CD4-positive, alpha-beta T cell (primary cell): ENCODE measurements around the gene ADGRL3. TPM values are rescaled to one million over a fixed set of nuclear protein-coding genes. Genes with fewer than 3 reads are reported as not detected.

Source experiments
- ATAC-seq: fragments of 200-7000 bp; cut with Tn5 transposase; one replicate; pipeline ENCODE4 v1.10.0; 2022; ENCODE audit warnings: mild to moderate bottlenecking; ENCODE audit not compliant: poor library complexity
- CTCF ChIA-PET: fragments of 350-600 bp; sonication (Branson Sonifier 250); formaldehyde crosslinking; loops from one replicate; lab custom pipeline; 2021; ENCODE audit warnings: antibody characterized with exemption, inconsistent platforms; lab: Charles Lee
- POLR2A ChIA-PET: fragments of 350-600 bp; sonication (Branson Sonifier 250); formaldehyde crosslinking; loops from one replicate; lab custom pipeline; 2021; ENCODE audit warnings: antibody characterized with exemption, inconsistent platforms; lab: Charles Lee
- DNase-seq, 14 experiments: peaks; one replicate each; pipeline ENCODE4 v3.0.0-alpha.2; 2013 to 2020; ENCODE audit warnings: mixed read lengths in 2 of 14
- H3K27ac ChIP-seq, 2 donors: one replicate each; pipeline versions ENCODE4 v1.5.1 to v1.7.0; 2013; ENCODE audit warnings: low read length in 2 of 2, low read depth in 1 of 2, mild to moderate bottlenecking in 1 of 2
- H3K27me3 ChIP-seq, 2 experiments: 1 replicate in 1 of 2; 2 replicates in 1 of 2; pipeline versions ENCODE4 v1.6.1 to v1.7.0; 2013; ENCODE audit warnings: low read length in 2 of 2, control low read depth in 1 of 2, mild to moderate bottlenecking in 1 of 2, moderate library complexity in 1 of 2; ENCODE audit not compliant: insufficient read depth in 2 of 2, control insufficient read depth in 1 of 2
- H3K36me3 ChIP-seq: one replicate; pipeline ENCODE4 v1.6.1; 2013; ENCODE audit warnings: low read length, control low read depth; ENCODE audit not compliant: insufficient read depth
- H3K4me1 ChIP-seq: one replicate; pipeline ENCODE4 v1.6.1; 2013; ENCODE audit warnings: low read length, control low read depth; ENCODE audit not compliant: insufficient read depth
- H3K4me3 ChIP-seq: one replicate; pipeline ENCODE4 v1.5.1; 2013; ENCODE audit warnings: mild to moderate bottlenecking, low read length, moderate library complexity
- H3K9me3 ChIP-seq, 2 experiments: 1 replicate in 1 of 2; 2 replicates in 1 of 2; pipeline versions ENCODE4 v1.6.1 to v1.7.0; 2013; ENCODE audit warnings: low read length in 2 of 2, mild to moderate bottlenecking in 2 of 2, control low read depth in 1 of 2, moderate library complexity in 1 of 2; ENCODE audit not compliant: control insufficient read depth in 1 of 2, insufficient read depth in 1 of 2
- H3K27ac Mint-ChIP-seq: one replicate; pipeline ENCODE4 v1.8.0; 2020; ENCODE audit warnings: mixed read lengths
- H3K27me3 Mint-ChIP-seq: one replicate; pipeline ENCODE4 v1.8.0; 2021; ENCODE audit warnings: mixed read lengths
- H3K36me3 Mint-ChIP-seq: one replicate; pipeline ENCODE4 v1.8.0; 2021; ENCODE audit warnings: low read depth, mixed read lengths
- H3K4me1 Mint-ChIP-seq: one replicate; pipeline ENCODE4 v1.8.0; 2021; ENCODE audit warnings: low read depth, mixed read lengths
- H3K4me3 Mint-ChIP-seq: one replicate; pipeline ENCODE4 v1.8.0; 2020; ENCODE audit warnings: mild to moderate bottlenecking, mixed read lengths
- H3K9me3 Mint-ChIP-seq: one replicate; pipeline ENCODE4 v1.8.0; 2020; ENCODE audit warnings: mixed read lengths
- CTCF ChIP-seq: fragments of 200-600 bp; IDR thresholded peaks from one replicate; pipeline ENCODE4 v1.8.0; 2022; ENCODE audit warnings: antibody characterized with exemption, mild to moderate bottlenecking
- intact Hi-C, 2 experiments: fragments of 100-400 bp; cut with DNase I in 1 of 2; cut with micrococcal nuclease in 1 of 2; formaldehyde crosslinking; loops; one replicate each; pipeline versions ENCODE4 v1.15.1 to v1.9.0; 2023 to 2025; cut with DNase I, micrococcal nuclease
- total RNA-seq, 174 experiments: library from RNA in 2 of 174; stranded (reverse) in 2 of 174; gene quantifications; one replicate each; pipeline ENCODE4 v1.2.3 and lab custom pipeline; 2021 to 2026

The ADGRL3 gene
- total RNA-seq, 2 experiments from 2014 or later: not detected

- ATAC-seq: no peak
- no peak overlapping the region for H3K27ac Mint-ChIP-seq
Measured at GRCh38 chr4:61923179-61923578, 723.1 kb downstream of the ADGRL3 start.

GRCh38 chr4:61924131-61924530 lies 724.0 kb downstream of the ADGRL3 start:
- H3K27me3 ChIP-seq: no peaks in the 10 kb centered on the region
- Mint-ChIP-seq H3K4me3 (no peak overlapping the region), H3K9me3 (peaks cover 6% of the 10 kb centered on the region), H3K27ac (no peak overlapping the region), H3K36me3 (no peaks in the 10 kb centered on the region), H3K27me3 (no peaks in the 10 kb centered on the region), H3K4me1 (no peaks in the 10 kb centered on the region)
- CTCF ChIA-PET: no interaction called here
- DNase-seq: no peak
- intact Hi-C loops: no loop called here
- no peak for TF ChIP-seq CTCF
- POLR2A ChIA-PET: no interaction called here
- ATAC-seq: no peak
- H3K36me3 ChIP-seq: no peaks in the 10 kb centered on the region
- no peaks in the 10 kb centered on the region for H3K4me1 ChIP-seq
- H3K9me3 ChIP-seq: peaks cover 0 to 4% of the 10 kb centered on the region in 2 experiments
- no peak overlapping the region for H3K4me3 ChIP-seq
- no peak overlapping the region for H3K27ac ChIP-seq

More at GRCh38 chr4:61923179-61923578, 723.1 kb downstream of the ADGRL3 start:
- Mint-ChIP-seq H3K4me3 (no peak overlapping the region), H3K27me3 (no peaks in the 10 kb centered on the region), H3K4me1 (no peaks in the 10 kb centered on the region), H3K9me3 (peaks cover 6% of the 10 kb centered on the region), H3K36me3 (no peaks in the 10 kb centered on the region)
- ChIA-PET POLR2A (no interaction called here), CTCF (no interaction called here)
- H3K27me3 ChIP-seq: no peaks in the 10 kb centered on the region
- TF ChIP-seq CTCF: no peak
- H3K4me3 ChIP-seq: no peak overlapping the region
- intact Hi-C loops: no loop called here
- H3K9me3 ChIP-seq: no peaks in the 10 kb centered on the region
- no peaks in the 10 kb centered on the region for H3K36me3 ChIP-seq
- no peak overlapping the region for H3K27ac ChIP-seq
- no peaks in the 10 kb centered on the region for H3K4me1 ChIP-seq
- no peak for DNase-seq

GRCh38 chr4:61933527-61933926 lies 733.4 kb downstream of the ADGRL3 start:
- intact Hi-C loops: no loop called here
- Mint-ChIP-seq H3K4me1 (no peaks in the 10 kb centered on the region), H3K36me3 (no peaks in the 10 kb centered on the region), H3K27me3 (no peaks in the 10 kb centered on the region), H3K27ac (no peak overlapping the region), H3K9me3 (no peaks in the 10 kb centered on the region), H3K4me3 (no peak overlapping the region)
- no peak for DNase-seq
- Histone ChIP-seq H3K4me3 (no peak overlapping the region), H3K9me3 (peaks cover 0 to 9% of the 10 kb centered on the region in 2 experiments), H3K27me3 (no peaks in the 10 kb centered on the region), H3K36me3 (no peaks in the 10 kb centered on the region), H3K4me1 (no peaks in the 10 kb centered on the region), H3K27ac (no peak overlapping the region)
- ChIA-PET POLR2A (no interaction called here), CTCF (no interaction called here)
- ATAC-seq: no peak
- no peak for TF ChIP-seq CTCF
